ENCODE measurements around the gene FSTL5.

FSTL5 gene

DNA sequence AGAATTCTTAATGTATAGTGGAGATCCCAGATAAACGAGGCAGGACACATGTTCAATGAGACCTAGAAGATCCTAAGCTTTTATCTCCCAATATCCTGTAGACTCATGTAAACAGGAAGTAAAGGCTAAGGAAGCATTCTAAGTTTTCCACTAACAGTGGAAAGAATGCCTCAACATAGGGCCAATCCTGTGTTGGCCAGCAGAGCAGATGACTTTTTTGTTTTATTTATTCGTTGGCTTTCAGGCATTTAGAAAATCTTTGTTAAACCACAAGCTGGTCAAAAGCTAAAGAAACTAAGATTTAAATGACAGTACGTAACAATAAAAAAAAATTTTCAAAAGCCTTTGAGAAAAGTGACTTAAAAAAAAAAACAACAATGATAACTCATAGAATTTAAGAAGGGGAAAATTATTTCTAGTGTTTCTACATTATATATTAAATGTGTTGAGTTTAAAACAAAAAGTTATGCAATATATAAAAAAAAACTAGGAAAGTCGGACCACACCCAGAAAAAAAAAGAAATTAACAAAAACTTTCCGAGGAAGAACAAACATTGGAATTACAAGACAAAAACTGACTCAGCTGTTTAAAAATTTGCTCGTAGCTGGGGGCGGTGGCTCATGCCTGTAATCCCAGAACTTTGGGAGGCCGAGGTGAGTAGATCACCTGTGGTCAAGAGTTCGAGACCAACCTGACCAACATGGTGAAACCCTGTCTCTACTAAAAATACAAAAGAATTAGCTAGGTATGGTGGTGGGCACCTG is 759.3 kb downstream of the FSTL5 start:
- Histone ChIP-seq H3K4me3 (ENCODE audit: low read length) (no peak overlapping the region), H3K4me1 (ENCODE audit: insufficient read depth, low read length) (no peaks in the 10 kb centered on the region), H3K27ac (ENCODE audit: low read length) (no peak overlapping the region), H3K9me3 (ENCODE audit: insufficient read depth, low read depth, low read length) (no peaks in the 10 kb centered on the region), H3K9ac (ENCODE audit: low read depth, low read length) (no peak overlapping the region), H3K27me3 (ENCODE audit: insufficient read depth, low read length) (no peaks in the 10 kb centered on the region), H3K36me3 (ENCODE audit: insufficient read depth, low read depth, low read length) (no peaks in the 10 kb centered on the region)

DNA sequence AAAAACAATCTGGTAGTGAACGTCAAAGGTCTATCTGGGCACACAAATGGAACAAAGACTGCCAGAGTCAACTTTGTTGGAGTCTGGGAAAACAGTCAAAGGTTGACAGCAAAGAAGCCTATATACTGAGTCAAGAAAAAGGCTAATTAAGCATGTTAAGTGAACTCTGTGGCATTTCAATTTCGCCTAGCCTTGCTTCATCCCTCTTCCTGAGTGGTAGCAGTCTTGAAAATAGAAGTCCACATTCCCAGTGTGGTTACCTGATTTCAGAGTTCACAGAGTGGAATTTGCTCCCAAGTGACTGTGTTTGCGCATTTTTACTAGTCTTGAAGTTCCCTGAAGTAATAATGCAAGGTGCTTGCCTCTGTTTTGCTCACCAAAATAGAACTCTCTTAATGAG is 760.0 kb downstream of the FSTL5 start:
- Histone ChIP-seq H3K9me3 (ENCODE audit: insufficient read depth, low read depth, low read length) (no peaks in the 10 kb centered on the region), H3K27ac (ENCODE audit: low read length) (no peak overlapping the region), H3K36me3 (ENCODE audit: insufficient read depth, low read depth, low read length) (no peaks in the 10 kb centered on the region), H3K27me3 (ENCODE audit: insufficient read depth, low read length) (no peaks in the 10 kb centered on the region), H3K9ac (ENCODE audit: low read depth, low read length) (no peak overlapping the region), H3K4me3 (ENCODE audit: low read length) (no peak overlapping the region), H3K4me1 (ENCODE audit: insufficient read depth, low read length) (no peaks in the 10 kb centered on the region)

DNA sequence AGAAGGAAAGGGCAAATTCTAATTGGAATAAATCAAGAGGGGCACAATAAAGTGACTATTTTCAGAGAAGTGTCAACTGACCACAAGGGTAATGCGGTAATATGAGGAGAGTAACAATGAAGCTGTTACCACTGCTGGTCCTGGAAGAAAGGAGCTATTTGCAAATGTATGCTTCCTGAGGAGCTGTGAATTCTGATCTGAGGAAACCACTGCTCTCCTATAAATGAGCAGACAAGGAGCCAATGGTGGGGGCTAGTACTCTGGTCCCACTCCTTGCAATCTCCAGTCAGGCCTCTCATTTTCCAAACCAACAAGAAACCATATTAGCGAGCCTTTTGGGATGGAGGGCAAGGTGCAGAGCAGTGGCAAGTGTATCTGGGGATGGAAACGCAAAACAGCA is 770.2 kb downstream of the FSTL5 start:
- Histone ChIP-seq H3K27ac (ENCODE audit: low read length) (no peak overlapping the region), H3K27me3 (ENCODE audit: insufficient read depth, low read length) (no peaks in the 10 kb centered on the region), H3K9me3 (ENCODE audit: insufficient read depth, low read depth, low read length) (no peaks in the 10 kb centered on the region), H3K4me1 (ENCODE audit: insufficient read depth, low read length) (peaks cover 9% of the 10 kb centered on the region; the same call in 1 of the 2 replicates), H3K9ac (ENCODE audit: low read depth, low read length) (no peak overlapping the region), H3K4me3 (ENCODE audit: low read length) (0 out of 2 replicates have a peak overlapping the region, but pooled peaks have one; percentile 13), H3K36me3 (ENCODE audit: insufficient read depth, low read depth, low read length) (no peaks in the 10 kb centered on the region)

DNA sequence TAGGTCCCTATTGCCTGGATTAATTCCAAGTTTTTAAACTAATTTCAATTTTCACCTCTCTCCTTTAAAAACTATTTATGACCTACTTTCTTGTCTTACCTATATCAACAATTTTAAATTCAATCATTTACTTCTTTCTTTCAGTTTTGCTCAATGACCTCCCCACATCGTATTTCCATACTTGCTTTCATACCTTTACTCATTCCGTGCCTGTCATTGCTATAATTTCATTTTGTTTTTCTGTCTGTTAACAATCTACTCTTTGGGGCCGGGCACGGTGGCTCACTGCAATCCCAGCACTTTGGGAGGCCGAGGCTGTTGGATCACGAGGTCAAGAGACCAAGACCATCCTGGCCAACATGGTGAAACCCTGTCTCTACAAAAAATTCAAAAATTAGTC is 781.1 kb downstream of the FSTL5 start:
- no peaks in the 10 kb centered on the region for H3K9me3 ChIP-seq (ENCODE audit: insufficient read depth, low read depth, low read length)
- no peaks in the 10 kb centered on the region for H3K27me3 ChIP-seq (ENCODE audit: insufficient read depth, low read length)
- no peak overlapping the region for H3K9ac ChIP-seq (ENCODE audit: low read depth, low read length)
- H3K27ac ChIP-seq (ENCODE audit: low read length): no peak overlapping the region
- H3K4me1 ChIP-seq (ENCODE audit: insufficient read depth, low read length): no peaks in the 10 kb centered on the region
- H3K4me3 ChIP-seq (ENCODE audit: low read length): no peak overlapping the region
- H3K36me3 ChIP-seq (ENCODE audit: insufficient read depth, low read depth, low read length): no peaks in the 10 kb centered on the region

DNA sequence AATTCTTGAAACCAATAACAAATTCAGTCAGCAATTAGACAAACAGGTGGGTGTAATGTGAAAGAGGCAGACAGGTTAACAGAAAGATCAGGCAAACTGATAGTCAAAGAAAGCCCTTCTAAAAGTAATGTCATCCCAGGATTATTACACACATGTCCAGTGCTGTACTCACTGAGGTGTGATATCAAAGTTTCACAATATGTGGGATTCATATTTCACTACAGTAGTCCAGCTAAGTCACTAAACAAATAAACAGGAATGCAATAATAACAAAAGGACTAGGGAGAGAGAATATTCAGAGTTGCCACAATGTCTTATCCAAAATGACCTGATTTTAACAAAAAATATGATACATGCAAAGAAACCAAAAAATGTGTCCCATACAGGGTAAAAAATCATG is 787.5 kb downstream of the FSTL5 start:
- Histone ChIP-seq H3K27me3 (ENCODE audit: insufficient read depth, low read length) (no peaks in the 10 kb centered on the region), H3K9ac (ENCODE audit: low read depth, low read length) (no peak overlapping the region), H3K9me3 (ENCODE audit: insufficient read depth, low read depth, low read length) (peaks cover 6% of the 10 kb centered on the region; the same call in 1 of the 2 replicates), H3K36me3 (ENCODE audit: insufficient read depth, low read depth, low read length) (no peaks in the 10 kb centered on the region), H3K27ac (ENCODE audit: low read length) (no peak overlapping the region), H3K4me1 (ENCODE audit: insufficient read depth, low read length) (no peaks in the 10 kb centered on the region), H3K4me3 (ENCODE audit: low read length) (no peak overlapping the region)

DNA sequence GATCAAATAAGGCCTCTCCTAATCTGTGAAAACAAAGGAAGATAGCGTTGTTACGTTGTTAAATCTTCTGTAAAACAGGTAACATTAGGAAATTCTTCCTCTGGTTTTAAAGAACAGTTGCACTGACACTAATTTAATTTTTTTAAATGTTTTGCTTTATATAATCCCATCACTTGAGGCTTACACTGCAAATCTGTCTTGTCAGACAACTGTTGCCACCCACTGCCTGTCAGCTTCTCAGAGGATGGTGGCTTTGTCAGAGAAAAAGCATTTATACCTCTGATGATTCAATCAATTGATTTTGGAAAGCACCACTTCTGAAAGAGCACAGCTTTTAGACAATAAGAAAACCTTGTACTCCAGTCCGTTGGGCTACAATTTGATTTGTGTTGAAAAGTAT is 799.1 kb downstream of the FSTL5 start:
- no peaks in the 10 kb centered on the region for H3K9me3 ChIP-seq (ENCODE audit: insufficient read depth, low read depth, low read length)
- H3K27me3 ChIP-seq (ENCODE audit: insufficient read depth, low read length): no peaks in the 10 kb centered on the region
- H3K4me3 ChIP-seq (ENCODE audit: low read length): no peak overlapping the region
- no peaks in the 10 kb centered on the region for H3K4me1 ChIP-seq (ENCODE audit: insufficient read depth, low read length)
- no peak overlapping the region for H3K9ac ChIP-seq (ENCODE audit: low read depth, low read length)
- no peaks in the 10 kb centered on the region for H3K36me3 ChIP-seq (ENCODE audit: insufficient read depth, low read depth, low read length)
- H3K27ac ChIP-seq (ENCODE audit: low read length): no peak overlapping the region

DNA sequence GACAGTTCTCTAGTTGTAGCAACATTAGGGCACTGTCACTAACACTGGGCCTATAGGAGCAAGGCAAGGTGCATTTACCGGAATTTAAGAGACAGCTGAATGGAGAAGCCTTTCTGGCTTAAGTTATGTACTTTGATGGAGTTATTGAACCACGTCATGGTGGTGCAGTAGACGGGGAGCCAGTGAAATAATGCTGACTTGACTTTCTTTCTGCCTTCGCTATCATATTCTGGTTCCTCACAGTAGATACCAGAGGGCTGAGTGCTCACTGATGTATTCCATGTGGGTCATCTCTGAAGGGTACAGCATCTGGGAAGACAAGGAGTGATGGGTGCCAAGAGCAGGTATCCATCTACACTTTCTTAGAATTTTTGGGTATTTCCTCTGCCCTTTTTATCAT is 802.8 kb downstream of the FSTL5 start:
- Histone ChIP-seq H3K27ac (ENCODE audit: low read length) (no peak overlapping the region), H3K9ac (ENCODE audit: low read depth, low read length) (no peak overlapping the region), H3K36me3 (ENCODE audit: insufficient read depth, low read depth, low read length) (no peaks in the 10 kb centered on the region), H3K4me3 (ENCODE audit: low read length) (no peak overlapping the region), H3K9me3 (ENCODE audit: insufficient read depth, low read depth, low read length) (no peaks in the 10 kb centered on the region), H3K4me1 (ENCODE audit: insufficient read depth, low read length) (no peaks in the 10 kb centered on the region), H3K27me3 (ENCODE audit: insufficient read depth, low read length) (no peaks in the 10 kb centered on the region)

DNA sequence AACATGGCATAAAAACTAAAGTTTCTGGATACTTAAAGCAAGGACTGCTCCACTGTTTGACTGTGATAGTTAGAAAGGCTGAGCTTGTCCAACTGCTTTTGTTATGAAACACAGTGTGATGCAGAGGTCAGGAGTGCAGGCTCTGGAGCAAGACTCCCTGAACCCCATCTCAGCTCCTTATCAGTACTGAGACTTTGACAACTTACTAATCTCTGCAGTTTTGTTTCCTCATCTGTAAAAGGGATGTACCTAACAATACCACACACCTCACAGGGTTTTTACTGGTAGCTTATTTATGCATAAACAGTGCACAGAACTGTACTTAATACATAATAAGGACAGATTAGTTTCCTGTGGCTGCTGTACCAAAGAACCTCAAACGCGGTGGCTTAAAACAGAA is 804.3 kb downstream of the FSTL5 start:
- Histone ChIP-seq H3K4me3 (ENCODE audit: low read length) (no peak overlapping the region), H3K9ac (ENCODE audit: low read depth, low read length) (no peak overlapping the region), H3K36me3 (ENCODE audit: insufficient read depth, low read depth, low read length) (no peaks in the 10 kb centered on the region), H3K4me1 (ENCODE audit: insufficient read depth, low read length) (no peaks in the 10 kb centered on the region), H3K27me3 (ENCODE audit: insufficient read depth, low read length) (no peaks in the 10 kb centered on the region), H3K27ac (ENCODE audit: low read length) (no peak overlapping the region), H3K9me3 (ENCODE audit: insufficient read depth, low read depth, low read length) (no peaks in the 10 kb centered on the region)

DNA sequence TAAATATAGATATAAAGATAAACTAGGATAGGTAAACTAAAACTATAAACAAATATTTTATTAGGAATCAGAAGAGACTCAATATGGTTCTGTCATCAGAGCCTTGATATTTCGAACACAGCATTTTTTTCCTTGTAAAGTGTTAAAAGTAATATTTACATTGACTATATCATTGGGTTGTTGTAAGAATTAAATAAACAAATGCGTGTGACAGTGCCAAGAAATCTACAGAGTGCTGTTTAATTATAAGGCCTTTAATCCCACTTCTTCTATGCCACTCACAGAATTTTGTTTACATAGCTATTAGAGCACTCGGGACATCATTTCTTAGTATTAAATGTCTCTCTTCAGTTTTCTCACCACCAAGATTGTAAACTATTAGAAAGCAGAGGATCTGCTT is 807.4 kb downstream of the FSTL5 start:
- no peak overlapping the region for H3K4me3 ChIP-seq (ENCODE audit: low read length)

DNA sequence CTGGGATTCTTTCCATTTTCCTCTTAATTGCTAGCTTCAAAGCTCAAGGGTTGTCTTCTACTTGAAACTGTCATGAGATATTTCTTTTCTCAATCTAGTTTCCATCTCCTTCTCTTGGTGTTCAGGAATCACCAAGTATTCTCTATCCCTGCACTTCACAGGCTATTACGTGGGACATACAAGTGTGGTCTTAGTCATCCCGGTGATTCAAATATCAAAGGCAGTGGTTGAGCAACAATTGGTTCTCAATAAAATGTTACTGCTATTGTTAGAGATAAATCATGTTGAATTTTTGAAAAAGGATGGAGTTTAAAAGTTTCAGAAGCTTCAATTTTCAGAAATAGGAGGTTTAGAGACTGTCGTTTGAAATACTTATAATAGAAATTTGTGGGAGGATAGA is 812.9 kb downstream of the FSTL5 start:
- Histone ChIP-seq H3K9ac (ENCODE audit: low read depth, low read length) (no peak overlapping the region), H3K36me3 (ENCODE audit: insufficient read depth, low read depth, low read length) (no peaks in the 10 kb centered on the region), H3K27me3 (ENCODE audit: insufficient read depth, low read length) (no peaks in the 10 kb centered on the region), H3K4me3 (ENCODE audit: low read length) (no peak overlapping the region), H3K9me3 (ENCODE audit: insufficient read depth, low read depth, low read length) (no peaks in the 10 kb centered on the region), H3K4me1 (ENCODE audit: insufficient read depth, low read length) (no peaks in the 10 kb centered on the region), H3K27ac (ENCODE audit: low read length) (no peak overlapping the region)

More for the DNA sequence above, 807.4 kb downstream of the FSTL5 start:
- H3K27ac ChIP-seq (ENCODE audit: low read length): no peak overlapping the region
- no peaks in the 10 kb centered on the region for H3K4me1 ChIP-seq (ENCODE audit: insufficient read depth, low read length)
- no peaks in the 10 kb centered on the region for H3K27me3 ChIP-seq (ENCODE audit: insufficient read depth, low read length)
- no peak overlapping the region for H3K9ac ChIP-seq (ENCODE audit: low read depth, low read length)
- no peaks in the 10 kb centered on the region for H3K9me3 ChIP-seq (ENCODE audit: insufficient read depth, low read depth, low read length)
- no peaks in the 10 kb centered on the region for H3K36me3 ChIP-seq (ENCODE audit: insufficient read depth, low read depth, low read length)

DNA sequence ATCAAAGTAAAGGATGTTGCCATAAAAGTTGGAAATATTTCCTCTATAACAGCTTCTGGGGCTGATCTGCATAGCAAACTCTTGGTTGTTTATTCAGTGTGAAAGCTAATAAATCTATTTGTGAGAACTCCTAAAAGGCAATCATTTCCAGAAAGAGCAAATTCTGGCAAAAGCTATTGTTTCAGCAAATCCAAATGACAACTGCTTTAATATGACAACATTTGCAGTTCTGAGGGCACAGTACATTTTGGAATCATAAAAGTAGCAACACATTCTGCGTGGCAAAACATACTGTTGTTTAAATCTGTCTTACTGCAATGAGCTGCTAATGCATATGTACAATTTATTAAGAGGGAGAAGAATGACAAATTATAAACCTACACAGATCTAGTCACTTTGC is 818.1 kb downstream of the FSTL5 start:
- no peaks in the 10 kb centered on the region for H3K27me3 ChIP-seq (ENCODE audit: insufficient read depth, low read length)
- H3K4me1 ChIP-seq (ENCODE audit: insufficient read depth, low read length): no peaks in the 10 kb centered on the region

DNA sequence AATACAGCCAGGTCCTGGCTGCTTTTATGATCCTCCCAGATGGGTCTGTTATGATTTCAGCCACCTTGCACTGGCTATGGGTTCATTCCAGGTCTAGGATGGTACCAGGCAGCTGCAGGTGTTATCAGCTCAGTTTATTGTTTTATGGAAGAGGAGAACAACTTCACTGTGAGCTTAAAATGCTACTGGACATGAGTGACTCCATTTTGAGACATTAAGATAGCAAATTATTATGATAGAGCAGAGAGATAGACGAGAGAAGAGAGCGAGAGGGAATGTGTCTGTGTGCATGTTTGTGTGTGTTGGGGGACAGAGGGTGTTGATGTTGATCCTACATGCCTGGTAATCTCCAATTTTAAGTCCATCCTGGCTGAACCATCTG is 820.2 kb downstream of the FSTL5 start:
- no peaks in the 10 kb centered on the region for H3K9me3 ChIP-seq (ENCODE audit: insufficient read depth, low read depth, low read length)
- H3K9ac ChIP-seq (ENCODE audit: low read depth, low read length): no peak overlapping the region

More for the DNA sequence above, 818.1 kb downstream of the FSTL5 start:
- no peaks in the 10 kb centered on the region for H3K9me3 ChIP-seq (ENCODE audit: insufficient read depth, low read depth, low read length)
- H3K27ac ChIP-seq (ENCODE audit: low read length): no peak overlapping the region
- H3K9ac ChIP-seq (ENCODE audit: low read depth, low read length): no peak overlapping the region
- no peaks in the 10 kb centered on the region for H3K36me3 ChIP-seq (ENCODE audit: insufficient read depth, low read depth, low read length)
- no peak overlapping the region for H3K4me3 ChIP-seq (ENCODE audit: low read length)

More for the DNA sequence above, 820.2 kb downstream of the FSTL5 start:
- Histone ChIP-seq H3K36me3 (ENCODE audit: insufficient read depth, low read depth, low read length) (no peaks in the 10 kb centered on the region), H3K4me3 (ENCODE audit: low read length) (no peak overlapping the region), H3K27ac (ENCODE audit: low read length) (no peak overlapping the region), H3K27me3 (ENCODE audit: insufficient read depth, low read length) (no peaks in the 10 kb centered on the region), H3K4me1 (ENCODE audit: insufficient read depth, low read length) (no peaks in the 10 kb centered on the region)
